GM10847 (cell line): Measurements from ENCODE around the gene NR2F2.

ENCODE experiments used
- POLR2A ChIP-seq: IDR thresholded peaks from 2 replicates; pipeline ENCODE4 v1.6.1; 2011; ENCODE audit not compliant: insufficient read length; ENCODE audit errors: extremely low read depth

Gene NR2F2

GRCh38 chr15:96342406-96343112 is 12.1 kb downstream of the NR2F2 start:
- TF ChIP-seq POLR2A, result no peak

- TF ChIP-seq POLR2A, result no peak
These were observed 12.9 kb downstream of the NR2F2 start for GRCh38 chr15:96343113-96344059.

GRCh38 chr15:96344060-96344705 is 13.7 kb downstream of the NR2F2 start:
- TF ChIP-seq POLR2A, result no peak

- TF ChIP-seq POLR2A, result no peak
These were observed 14.4 kb downstream of the NR2F2 start for GRCh38 chr15:96344706-96345559.

GRCh38 chr15:96345560-96346399 is 15.3 kb downstream of the NR2F2 start:
- TF ChIP-seq POLR2A, result no peak

- TF ChIP-seq POLR2A, result no peak
These were observed 16.0 kb downstream of the NR2F2 start for GRCh38 chr15:96346409-96346970.

GRCh38 chr15:96347181-96348111 is 16.9 kb downstream of the NR2F2 start:
- TF ChIP-seq POLR2A, result no peak

- no peak for TF ChIP-seq POLR2A
These were observed 17.9 kb downstream of the NR2F2 start for GRCh38 chr15:96348112-96349027.

- no peak for TF ChIP-seq POLR2A
These were observed 18.7 kb downstream of the NR2F2 start for GRCh38 chr15:96349034-96349856.

- no peak for TF ChIP-seq POLR2A
These were observed 19.6 kb downstream of the NR2F2 start for GRCh38 chr15:96349857-96350720.
